HG03039 (cell line): ENCODE results near the gene SERPINF2.
"Not testable (repeated sequence)": the region's sequence is repeated elsewhere in the genome, so short reads cannot be mapped to it uniquely, and the experiment has no call there.

Experiments
- ATAC-seq: cut with Tn5 transposase; IDR thresholded peaks from one replicate; pipeline ENCODE4 v1.9.1; 2021; ENCODE audit warnings: mild to moderate bottlenecking, moderate library complexity; ENCODE audit not compliant: unreplicated experiment

The SERPINF2 gene

GRCh38 chr17:1733759-1734158 lies 8.9 kb upstream of the SERPINF2 start:
- ATAC-seq = no peak

- no peak for ATAC-seq
These were observed 7.3 kb upstream of the SERPINF2 start for GRCh38 chr17:1735418-1735817.

DNA sequence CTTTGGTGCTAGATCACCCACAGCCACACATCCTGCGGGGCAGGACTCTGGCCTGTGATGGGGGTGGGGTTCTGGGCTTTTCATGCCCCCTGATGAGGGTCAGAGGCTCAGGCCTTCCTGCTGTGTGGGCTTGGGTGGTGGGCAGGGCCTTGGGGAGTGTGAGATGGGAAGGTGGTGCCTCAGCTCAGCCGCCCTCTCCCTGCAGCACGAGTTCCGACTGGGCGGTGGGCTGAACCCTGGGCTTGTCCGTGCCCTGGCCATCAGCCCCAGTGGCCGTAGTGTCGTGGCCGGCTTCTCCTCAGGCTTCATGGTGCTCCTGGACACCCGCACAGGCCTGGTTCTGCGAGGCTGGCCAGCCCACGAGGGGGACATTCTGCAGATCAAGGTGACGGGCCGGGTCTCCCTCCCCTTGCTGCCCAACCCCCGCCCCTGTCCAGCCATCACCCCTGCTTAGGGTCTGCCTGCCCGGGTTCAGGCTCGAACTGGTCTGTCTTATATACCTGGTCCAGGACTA lies 6.8 kb upstream of the SERPINF2 start:
- ATAC-seq = no peak

DNA sequence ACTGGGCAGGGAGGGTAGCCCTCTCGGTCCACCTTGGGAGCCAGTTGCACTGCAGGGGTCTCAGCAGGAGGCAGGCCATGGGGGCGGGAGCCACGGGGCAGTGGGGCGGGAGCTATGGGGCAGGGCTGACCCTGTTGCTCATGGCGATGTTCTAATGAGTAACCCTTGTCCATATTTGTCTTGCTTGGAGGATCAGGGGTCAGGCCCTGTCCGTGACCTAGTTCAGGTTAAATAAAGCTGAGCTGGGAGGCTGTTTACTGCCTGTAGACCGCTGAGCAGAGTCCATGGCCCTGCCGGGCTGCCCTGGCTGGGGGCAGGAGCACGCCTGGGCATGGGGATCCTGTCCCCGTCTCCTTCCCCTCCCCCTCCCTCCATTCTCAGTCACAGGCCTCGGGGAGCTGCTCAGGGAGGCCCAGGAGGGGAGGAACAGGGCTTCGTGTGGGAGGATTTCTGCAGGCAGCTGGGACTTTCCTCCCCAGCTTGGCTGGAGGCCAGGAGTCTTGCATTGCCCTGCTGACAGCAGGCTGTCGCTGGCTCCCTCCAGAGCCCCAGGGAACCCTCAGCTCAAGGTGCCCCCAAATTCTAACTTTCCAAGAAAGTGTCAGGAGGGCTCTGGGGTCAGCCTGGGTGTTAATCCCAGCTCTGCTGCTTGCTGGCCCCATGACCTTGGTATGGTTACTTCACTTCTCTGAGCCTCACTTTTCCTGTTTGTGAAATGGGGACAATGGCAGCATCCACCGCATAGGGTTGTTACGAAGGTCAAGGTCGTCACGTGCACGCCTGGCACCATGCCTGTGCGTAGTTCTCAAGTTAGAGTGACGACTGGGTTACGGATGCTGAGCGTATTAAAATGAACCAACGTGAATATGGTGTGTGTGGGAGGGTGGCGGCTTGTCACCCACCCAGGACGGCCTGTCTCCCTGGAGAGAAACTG lies 6.1 kb upstream of the SERPINF2 start:
- ATAC-seq = no peak

DNA sequence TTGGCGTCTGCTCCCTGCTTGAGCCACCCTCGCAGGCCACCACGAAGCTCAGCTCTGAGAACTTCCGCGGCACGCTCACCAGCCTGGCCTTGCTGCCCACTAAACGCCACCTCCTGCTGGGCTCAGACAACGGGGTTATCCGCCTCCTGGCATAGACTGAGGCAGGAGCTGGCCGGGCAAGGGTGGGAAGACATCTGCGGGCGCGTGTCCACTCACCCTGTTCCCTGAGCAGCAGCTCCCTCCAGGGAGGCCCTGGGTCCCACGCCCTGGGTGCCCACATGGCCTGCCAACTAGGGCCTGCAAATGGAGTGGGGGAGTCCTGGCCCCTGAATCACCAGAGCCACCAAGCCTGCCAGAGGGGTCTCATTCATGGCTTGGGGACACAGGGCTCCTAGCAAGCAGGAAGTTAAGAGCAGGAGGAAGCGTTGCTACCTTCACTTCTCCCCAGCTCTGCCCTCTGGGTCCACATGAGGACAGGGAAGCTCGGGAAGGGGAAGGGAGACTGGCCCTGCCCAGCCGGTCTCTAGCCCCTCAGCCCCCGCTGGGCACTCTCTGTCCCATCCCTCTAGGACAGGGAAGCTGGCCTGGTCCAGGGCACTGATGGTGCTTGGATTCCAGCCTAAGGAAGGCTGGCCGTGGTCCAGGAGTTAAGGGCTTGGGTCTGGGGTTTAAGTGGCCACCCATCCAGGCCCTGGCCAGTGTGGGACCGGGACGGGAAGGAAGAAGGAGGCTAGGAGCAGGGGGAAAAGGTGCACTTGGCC lies 5.0 kb upstream of the SERPINF2 start:
- no peak for ATAC-seq

DNA sequence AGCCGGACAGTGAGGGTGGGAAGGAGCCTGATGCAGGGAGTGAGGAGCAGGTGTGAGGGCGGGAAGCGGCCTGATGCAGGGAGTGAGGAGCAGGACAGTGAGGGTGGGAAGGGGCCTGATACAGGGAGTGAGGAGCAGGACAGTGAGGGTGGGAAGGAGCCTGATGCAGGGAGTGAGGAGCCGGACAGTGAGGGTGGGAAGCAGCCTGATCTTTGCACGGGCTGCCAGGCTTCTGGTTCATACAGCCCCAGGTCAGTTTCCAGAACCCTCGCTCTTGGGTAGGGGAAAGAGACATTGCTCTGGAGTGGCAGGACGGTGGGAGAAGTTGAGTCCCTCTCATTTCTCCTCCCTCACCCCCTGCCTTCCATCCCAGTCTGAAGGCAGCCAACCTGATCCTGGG lies 772 bp upstream of the SERPINF2 start:
- ATAC-seq = not testable (repeated sequence)

DNA sequence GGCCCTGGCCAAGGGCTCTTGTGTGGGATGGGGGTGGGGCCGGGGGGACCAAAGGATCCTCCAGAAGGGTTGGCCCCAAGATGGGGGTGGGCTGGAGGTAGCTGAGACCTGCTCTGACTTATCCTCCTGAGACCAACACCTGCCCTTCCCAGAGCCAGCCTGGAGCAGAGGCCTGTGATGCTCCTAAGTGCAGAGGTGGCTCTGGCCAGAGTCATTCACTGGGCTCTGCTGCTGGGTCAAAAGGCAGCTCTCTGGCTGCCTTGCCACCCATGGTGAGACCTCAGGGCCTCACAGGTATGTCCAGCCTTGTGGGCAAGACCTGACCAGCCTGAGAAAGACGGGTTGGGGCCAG lies 393 bp downstream of the SERPINF2 start:
- ATAC-seq = no peak

- ATAC-seq = no peak
These were observed 2.2 kb downstream of the SERPINF2 start for GRCh38 chr17:1744551-1745512.

GRCh38 chr17:1745513-1746020 lies 2.9 kb downstream of the SERPINF2 start:
- ATAC-seq = no peak

GRCh38 chr17:1746975-1747543 lies 4.4 kb downstream of the SERPINF2 start:
- no peak for ATAC-seq

- ATAC-seq = no peak
These were observed 8.0 kb downstream of the SERPINF2 start for GRCh38 chr17:1750628-1751027.

DNA sequence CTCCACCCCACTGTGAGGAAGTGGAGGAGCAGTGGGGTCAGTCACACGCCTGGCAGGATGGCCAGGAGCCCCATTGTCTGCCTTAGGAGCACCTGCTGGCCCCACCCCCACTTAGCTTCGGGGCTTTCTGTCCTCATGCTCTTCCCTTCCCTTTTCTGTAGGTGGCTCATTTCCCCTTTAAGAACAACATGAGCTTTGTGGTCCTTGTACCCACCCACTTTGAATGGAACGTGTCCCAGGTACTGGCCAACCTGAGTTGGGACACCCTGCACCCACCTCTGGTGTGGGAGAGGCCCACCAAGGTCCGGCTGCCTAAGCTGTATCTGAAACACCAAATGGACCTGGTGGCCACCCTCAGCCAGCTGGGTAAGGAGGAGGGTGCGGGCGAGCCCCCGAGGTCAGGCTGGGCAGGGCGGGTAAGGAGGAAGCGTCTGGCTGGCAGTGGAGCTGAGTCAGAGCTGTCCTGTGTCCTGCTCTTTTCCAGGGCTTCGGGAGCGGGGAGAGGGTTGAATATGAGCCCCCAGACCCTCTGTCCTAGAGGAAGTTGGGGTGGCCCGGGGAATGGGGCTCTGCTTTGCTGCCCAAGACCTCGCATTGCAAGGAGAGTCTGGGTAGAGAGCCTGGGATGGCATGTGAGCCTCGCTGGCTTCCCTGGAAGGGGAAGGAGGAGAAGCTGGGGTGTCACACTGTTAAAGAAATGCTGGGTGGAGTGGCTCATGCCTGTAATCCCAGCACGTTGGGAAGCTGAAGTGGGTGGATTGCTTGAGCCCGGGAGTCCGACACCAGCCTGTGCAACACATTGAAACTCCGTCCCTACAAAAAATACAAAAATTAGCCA lies 10.0 kb downstream of the SERPINF2 start:
- ATAC-seq = no peak

DNA sequence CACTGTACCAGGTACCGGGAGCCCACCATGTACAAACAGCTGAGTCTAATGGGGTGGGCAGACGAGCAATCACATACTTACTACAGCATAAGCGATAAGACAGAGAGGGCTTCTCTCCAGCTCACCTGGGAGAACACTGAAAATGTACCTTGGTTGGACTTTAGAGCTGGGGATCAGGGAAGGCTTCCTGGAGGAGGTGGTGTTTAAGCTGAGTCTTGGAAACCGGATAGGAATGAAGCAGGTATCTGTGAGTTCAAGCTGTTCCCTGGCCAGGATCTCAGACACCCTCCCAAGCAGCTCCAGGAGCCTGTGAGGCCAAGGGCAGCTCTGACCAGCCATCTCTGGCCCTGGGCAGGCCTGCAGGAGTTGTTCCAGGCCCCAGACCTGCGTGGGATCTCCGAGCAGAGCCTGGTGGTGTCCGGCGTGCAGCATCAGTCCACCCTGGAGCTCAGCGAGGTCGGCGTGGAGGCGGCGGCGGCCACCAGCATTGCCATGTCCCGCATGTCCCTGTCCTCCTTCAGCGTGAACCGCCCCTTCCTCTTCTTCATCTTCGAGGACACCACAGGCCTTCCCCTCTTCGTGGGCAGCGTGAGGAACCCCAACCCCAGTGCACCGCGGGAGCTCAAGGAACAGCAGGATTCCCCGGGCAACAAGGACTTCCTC lies 11.2 kb downstream of the SERPINF2 start:
- no peak for ATAC-seq

- no peak for ATAC-seq
These were observed 11.9 kb downstream of the SERPINF2 start for GRCh38 chr17:1754430-1755112.

DNA sequence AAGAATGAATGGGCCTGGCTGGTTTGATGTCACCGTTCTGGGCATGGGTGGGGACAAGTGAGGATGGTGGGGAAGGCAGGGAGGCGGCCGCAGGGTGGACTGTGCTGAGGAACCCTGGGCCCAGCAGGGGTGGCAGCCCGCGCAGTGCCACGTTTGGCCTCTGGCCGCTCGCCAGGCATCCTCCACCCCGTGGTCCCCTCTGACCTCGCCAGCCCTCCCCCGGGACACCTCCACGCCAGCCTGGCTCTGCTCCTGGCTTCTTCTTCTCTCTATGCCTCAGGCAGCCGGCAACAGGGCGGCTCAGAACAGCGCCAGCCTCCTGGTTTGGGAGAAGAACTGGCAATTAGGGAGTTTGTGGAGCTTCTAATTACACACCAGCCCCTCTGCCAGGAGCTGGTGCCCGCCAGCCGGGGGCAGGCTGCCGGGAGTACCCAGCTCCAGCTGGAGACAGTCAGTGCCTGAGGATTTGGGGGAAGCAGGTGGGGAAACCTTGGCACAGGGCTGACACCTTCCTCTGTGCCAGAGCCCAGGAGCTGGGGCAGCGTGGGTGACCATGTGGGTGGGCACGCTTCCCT lies 12.7 kb downstream of the SERPINF2 start:
- no peak for ATAC-seq

DNA sequence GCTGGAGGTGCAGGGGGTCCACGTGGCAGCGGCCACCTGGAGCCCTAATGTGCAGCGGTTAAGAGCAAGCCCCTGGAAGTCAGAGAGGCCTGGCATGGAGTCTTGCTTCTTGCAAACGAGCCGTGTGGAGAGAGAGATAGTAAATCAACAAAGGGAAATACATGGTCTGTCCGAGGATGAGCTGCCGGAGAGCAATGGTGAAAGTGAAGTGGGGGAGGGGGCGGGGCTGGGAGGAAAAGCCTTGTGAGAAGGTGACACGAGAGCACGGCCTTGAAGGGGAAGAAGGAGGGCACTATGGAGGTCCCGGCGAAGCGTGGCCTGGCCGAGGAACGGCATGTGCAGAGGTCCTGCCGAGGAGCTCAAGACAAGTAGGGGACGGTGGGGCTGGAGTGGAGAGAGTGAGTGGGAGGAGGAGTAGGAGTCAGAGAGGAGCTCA lies 13.2 kb downstream of the SERPINF2 start:
- ATAC-seq = no peak

DNA sequence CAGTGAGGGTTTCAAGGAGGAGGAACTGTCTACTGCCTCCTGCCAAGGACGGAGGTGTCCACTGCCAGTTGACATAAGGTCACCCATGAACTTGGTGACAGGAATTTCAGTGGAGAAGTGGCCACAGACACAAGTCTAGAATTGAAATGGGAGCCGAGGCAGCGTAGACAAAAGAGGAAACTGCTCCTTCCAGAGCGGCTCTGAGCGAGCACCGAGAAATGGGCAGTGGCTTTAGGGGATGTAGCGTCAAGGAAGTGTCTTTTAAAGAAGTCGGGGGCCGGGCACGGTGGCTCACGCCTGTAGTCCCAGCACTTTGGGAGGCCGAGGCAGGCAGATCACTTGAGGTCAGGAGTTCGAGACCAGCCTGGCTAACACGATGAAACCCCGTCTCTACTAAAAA lies 16.1 kb downstream of the SERPINF2 start:
- no peak for ATAC-seq

- no peak for ATAC-seq
These were observed 16.9 kb downstream of the SERPINF2 start for GRCh38 chr17:1759529-1759928.
